HG03103 (cell line): ENCODE data around the gene PIK3C3.
"Not testable (repeated sequence)": the region's sequence is repeated elsewhere in the genome, so short reads cannot be mapped to it uniquely, and the experiment has no call there.

Source experiments
- ATAC-seq: cut with Tn5 transposase; IDR thresholded peaks from one replicate; pipeline ENCODE4 v1.9.1; 2021; ENCODE audit warnings: low read depth; ENCODE audit not compliant: unreplicated experiment

The PIK3C3 gene

DNA sequence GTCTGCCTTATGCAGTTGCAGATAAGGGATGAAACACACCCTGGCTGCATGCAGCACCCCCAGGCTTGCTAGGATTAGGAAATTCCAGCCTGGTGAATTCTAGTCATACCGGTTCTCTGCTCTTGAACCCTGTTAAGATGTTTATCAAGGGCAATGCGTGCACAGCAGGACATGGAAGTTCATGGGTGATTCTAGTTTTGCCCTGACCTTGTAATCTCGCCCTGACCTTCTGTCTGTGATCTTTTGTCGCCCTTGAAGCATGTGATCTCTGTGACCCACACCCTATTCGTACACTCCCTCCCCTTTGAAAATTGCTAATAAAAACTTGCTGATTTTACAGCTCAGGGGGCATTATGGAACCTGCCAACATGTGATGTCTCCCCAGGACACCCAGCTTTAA lies 157.1 kb downstream of the PIK3C3 start:
- ATAC-seq: not testable (repeated sequence)

- ATAC-seq: no peak
Observed at GRCh38 chr18:42112657-42113420, 157.8 kb downstream of the PIK3C3 start.

DNA sequence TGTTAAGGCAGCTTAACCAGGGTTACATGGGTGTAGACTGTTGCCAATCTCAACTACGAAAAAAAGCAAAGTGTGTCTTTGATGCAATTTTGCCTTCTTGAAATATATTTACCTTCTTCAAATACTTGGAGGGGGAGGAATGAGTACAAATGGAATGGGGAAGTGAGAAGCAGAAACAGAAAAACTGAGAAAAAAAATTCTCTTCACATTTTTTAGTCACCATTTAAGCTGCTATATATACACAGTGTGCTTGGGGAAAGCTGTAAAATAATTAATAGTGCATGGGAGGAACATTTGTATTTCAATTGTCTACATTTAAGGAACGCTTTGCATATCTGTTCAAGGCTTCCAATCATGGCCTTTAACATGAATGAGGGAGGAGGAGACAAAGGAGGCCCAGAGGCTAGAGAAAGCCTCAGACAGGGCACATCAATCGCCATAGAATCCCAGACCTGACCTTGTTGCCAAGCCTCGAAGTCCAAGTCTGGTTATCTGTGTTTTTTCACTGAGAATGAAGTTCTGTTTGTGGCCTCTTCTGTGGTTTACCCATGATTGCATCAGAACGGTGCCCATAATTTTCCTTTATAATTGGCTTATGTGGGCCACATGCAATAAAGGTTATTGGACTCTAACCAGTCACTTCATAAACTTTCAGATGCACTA lies 158.6 kb downstream of the PIK3C3 start:
- peak; percentile 54 for ATAC-seq

- peak; percentile 83 for ATAC-seq
Observed at GRCh38 chr18:42114310-42114943, 159.4 kb downstream of the PIK3C3 start.

DNA sequence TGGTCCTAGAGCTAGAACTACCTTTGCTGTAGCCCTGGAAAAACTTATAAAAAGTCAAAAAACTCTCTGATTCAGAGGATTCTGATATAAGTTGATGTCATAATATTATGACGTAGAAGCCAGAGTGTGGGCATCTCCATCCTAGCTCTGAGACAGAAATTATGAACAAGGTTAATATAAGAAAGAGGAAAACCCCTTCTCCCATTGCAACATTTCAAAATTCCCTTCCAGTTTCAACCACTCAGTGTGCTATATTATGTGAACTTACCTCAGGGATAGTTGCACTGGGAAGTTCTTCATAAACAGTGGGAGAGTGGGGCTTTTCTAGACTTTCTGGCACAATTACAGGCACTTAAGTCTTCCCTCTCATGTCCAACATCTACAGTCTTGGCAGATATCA lies 171.6 kb downstream of the PIK3C3 start:
- ATAC-seq: no peak

DNA sequence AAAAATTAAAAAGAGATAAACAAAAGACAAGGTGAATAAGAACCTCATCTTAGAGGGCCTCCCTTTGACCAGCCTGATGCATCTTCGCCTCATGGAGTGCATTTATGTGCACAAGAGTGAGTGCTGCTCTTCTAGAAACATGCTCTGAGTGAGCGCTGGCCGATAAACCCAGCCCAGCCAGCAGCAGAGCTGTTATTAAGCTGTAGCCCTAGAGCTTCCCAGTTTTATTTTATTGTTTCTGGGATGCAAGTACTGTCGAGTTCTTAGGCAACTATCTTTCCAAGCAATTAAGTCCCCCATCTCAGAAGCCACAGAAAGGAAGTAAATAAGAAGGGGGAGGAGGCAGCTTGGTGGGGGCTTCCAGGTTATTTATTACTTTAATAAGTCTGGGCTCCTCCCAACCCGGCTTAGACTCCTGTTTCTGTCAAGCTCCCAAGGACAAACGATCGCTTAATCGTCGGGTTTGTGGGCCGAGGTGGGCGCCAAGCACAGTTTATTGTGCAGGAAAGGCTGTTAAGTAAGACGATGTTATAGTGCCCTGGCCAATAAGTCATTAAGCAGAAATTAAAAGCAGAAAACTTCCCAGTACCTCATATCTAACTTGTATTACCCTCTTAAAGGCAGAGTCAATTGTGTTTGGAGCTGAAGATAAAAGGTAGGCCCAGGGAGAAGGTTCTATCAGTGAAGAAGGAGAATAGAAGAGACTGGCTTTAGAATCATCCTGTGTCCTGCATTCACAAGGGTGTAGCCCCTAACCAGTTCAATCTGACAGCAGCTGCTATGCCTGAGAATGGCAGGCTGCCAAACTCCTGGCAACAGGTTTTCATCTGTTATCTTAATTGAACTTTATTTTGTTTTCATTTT lies 176.3 kb downstream of the PIK3C3 start:
- no peak for ATAC-seq

- ATAC-seq: no peak
Observed at GRCh38 chr18:42131930-42132244, 176.9 kb downstream of the PIK3C3 start.
